ACC112 (cell line): ENCODE results near the gene PRPF8.
A peak's percentile ranks its signal among the peaks of the same experiment; 100 is the strongest.
"Not testable (repeated sequence)": the region's sequence is repeated elsewhere in the genome, so short reads cannot be mapped to it uniquely, and the experiment has no call there.

ENCODE experiments used
- H2AFZ ChIP-seq: fragments of 200-600 bp; sonication (generic); one replicate; pipeline ENCODE4 v1.6.0; 2017; ENCODE audit warnings: antibody characterized with exemption, low read length; ENCODE audit not compliant: unreplicated experiment
- H3K27ac ChIP-seq: fragments of 200-600 bp; sonication (generic); 2 replicates; pipeline ENCODE4 v1.5.1; 2014; ENCODE audit warnings: low read depth, mild to moderate bottlenecking, antibody characterized with exemption, low read length, moderate library complexity
- H3K27me3 ChIP-seq: fragments of 200-600 bp; sonication (generic); 2 replicates; pipeline ENCODE4 v1.6.1; 2014; ENCODE audit warnings: mild to moderate bottlenecking, antibody characterized with exemption, low read length, moderate library complexity, mixed read lengths; ENCODE audit not compliant: insufficient read depth
- H3K36me3 ChIP-seq: fragments of 200-600 bp; sonication (generic); 2 replicates; pipeline ENCODE4 v1.6.1; 2016; ENCODE audit warnings: mild to moderate bottlenecking, antibody characterized with exemption, low read length, moderate library complexity, mixed read lengths; ENCODE audit not compliant: insufficient read depth
- H3K4me1 ChIP-seq: fragments of 200-600 bp; sonication (generic); one replicate; pipeline ENCODE4 v1.6.1; 2016; ENCODE audit warnings: low read length, mixed read lengths; ENCODE audit not compliant: insufficient read depth, unreplicated experiment, control insufficient read depth
- H3K4me3 ChIP-seq: fragments of 200-600 bp; sonication (generic); 2 replicates; pipeline ENCODE4 v1.5.1; 2014; ENCODE audit warnings: mild to moderate bottlenecking, low read depth, low read length
- H3K79me2 ChIP-seq: fragments of 200-600 bp; sonication (generic); one replicate; pipeline ENCODE4 v1.6.0; 2016; ENCODE audit warnings: low read length; ENCODE audit not compliant: control insufficient read depth, unreplicated experiment, insufficient read depth

The PRPF8 gene

GRCh38 chr17:1690544-1691221 lies 6.0 kb upstream of the PRPF8 start:
- H3K27ac ChIP-seq = no peak overlapping the region
- H3K36me3 ChIP-seq = no peaks in the 10 kb centered on the region
- no peak overlapping the region for H3K4me3 ChIP-seq
- no peaks in the 10 kb centered on the region for H3K27me3 ChIP-seq
- no peaks in the 10 kb centered on the region for H3K79me2 ChIP-seq
- no peak overlapping the region for H2AFZ ChIP-seq
- H3K4me1 ChIP-seq = no peaks in the 10 kb centered on the region

- H3K27me3 ChIP-seq, H2AFZ ChIP-seq, H3K4me3 ChIP-seq, H3K36me3 ChIP-seq, H3K4me1 ChIP-seq, H3K27ac ChIP-seq: not testable (repeated sequence)
- peaks cover 12% of the 10 kb centered on the region for H3K79me2 ChIP-seq
Measured at GRCh38 chr17:1688405-1688804, 3.7 kb upstream of the PRPF8 start.

GRCh38 chr17:1686086-1686485 lies 1.4 kb upstream of the PRPF8 start:
- H3K79me2 ChIP-seq = peaks cover 34% of the 10 kb centered on the region
- H3K27me3 ChIP-seq = no peaks in the 10 kb centered on the region
- H3K27ac ChIP-seq = no peak overlapping the region
- H3K4me3 ChIP-seq = no peak overlapping the region
- H3K36me3 ChIP-seq = peaks cover 23% of the 10 kb centered on the region
- peaks cover 6% of the 10 kb centered on the region for H3K4me1 ChIP-seq
- H2AFZ ChIP-seq = no peak overlapping the region

- H3K79me2 ChIP-seq = peaks cover 47% of the 10 kb centered on the region
Measured at GRCh38 chr17:1683459-1683858, 1.2 kb downstream of the PRPF8 start.

GRCh38 chr17:1676401-1676800 lies 8.3 kb downstream of the PRPF8 start:
- no peaks in the 10 kb centered on the region for H3K4me1 ChIP-seq

More at GRCh38 chr17:1683459-1683858, 1.2 kb downstream of the PRPF8 start:
- Histone ChIP-seq H3K36me3 (peaks cover 49% of the 10 kb centered on the region), H3K27ac (no peak overlapping the region), H2AFZ (no peak overlapping the region), H3K4me1 (peaks cover 6% of the 10 kb centered on the region), H3K27me3 (no peaks in the 10 kb centered on the region), H3K4me3 (peak overlapping the region; percentile 90)

GRCh38 chr17:1673041-1673785 lies 11.5 kb downstream of the PRPF8 start:
- Histone ChIP-seq H3K4me3 (no peak overlapping the region), H3K79me2 (peaks cover 13% of the 10 kb centered on the region), H3K27me3 (no peaks in the 10 kb centered on the region), H3K36me3 (peaks cover 50% of the 10 kb centered on the region), H3K27ac (no peak overlapping the region), H3K4me1 (peaks cover 12% of the 10 kb centered on the region), H2AFZ (no peak overlapping the region)

More at GRCh38 chr17:1676401-1676800, 8.3 kb downstream of the PRPF8 start:
- H3K27ac ChIP-seq = no peak overlapping the region
- peaks cover 70% of the 10 kb centered on the region for H3K36me3 ChIP-seq
- H3K27me3 ChIP-seq = no peaks in the 10 kb centered on the region
- H3K79me2 ChIP-seq = peaks cover 20% of the 10 kb centered on the region
- H3K4me3 ChIP-seq = no peak overlapping the region
- no peak overlapping the region for H2AFZ ChIP-seq

GRCh38 chr17:1663934-1664333 lies 20.7 kb downstream of the PRPF8 start:
- H3K36me3 ChIP-seq = peaks cover 42% of the 10 kb centered on the region
- H3K79me2 ChIP-seq, H3K4me3 ChIP-seq, H3K4me1 ChIP-seq, H3K27ac ChIP-seq, H3K27me3 ChIP-seq, H2AFZ ChIP-seq: not testable (repeated sequence)

- no peaks in the 10 kb centered on the region for H3K4me1 ChIP-seq
- no peak overlapping the region for H3K27ac ChIP-seq
- peaks cover 54% of the 10 kb centered on the region for H3K36me3 ChIP-seq
- H3K79me2 ChIP-seq = no peaks in the 10 kb centered on the region
- H3K4me3 ChIP-seq = no peak overlapping the region
- H3K27me3 ChIP-seq = no peaks in the 10 kb centered on the region
- no peak overlapping the region for H2AFZ ChIP-seq
Measured at GRCh38 chr17:1661045-1661444, 23.6 kb downstream of the PRPF8 start.

GRCh38 chr17:1658100-1658499 lies 26.6 kb downstream of the PRPF8 start:
- H3K79me2 ChIP-seq = no peaks in the 10 kb centered on the region
- no peaks in the 10 kb centered on the region for H3K27me3 ChIP-seq
- H2AFZ ChIP-seq = no peak overlapping the region
- no peak overlapping the region for H3K4me3 ChIP-seq
- peaks cover 65% of the 10 kb centered on the region for H3K36me3 ChIP-seq
- H3K27ac ChIP-seq = no peak overlapping the region
- no peaks in the 10 kb centered on the region for H3K4me1 ChIP-seq

- Histone ChIP-seq H3K4me1 (peaks cover 6% of the 10 kb centered on the region), H2AFZ (no peak overlapping the region), H3K79me2 (no peaks in the 10 kb centered on the region), H3K4me3 (no peak overlapping the region), H3K27me3 (no peaks in the 10 kb centered on the region), H3K27ac (no peak overlapping the region), H3K36me3 (peaks cover 53% of the 10 kb centered on the region)
Measured at GRCh38 chr17:1653735-1654134, 30.9 kb downstream of the PRPF8 start.

GRCh38 chr17:1652794-1653193 lies 31.9 kb downstream of the PRPF8 start:
- H3K27ac ChIP-seq, H3K27me3 ChIP-seq: not testable (repeated sequence)
- peaks cover 43% of the 10 kb centered on the region for H3K36me3 ChIP-seq

More at GRCh38 chr17:1652794-1653193, 31.9 kb downstream of the PRPF8 start:
- H3K4me1 ChIP-seq = peaks cover 13% of the 10 kb centered on the region
- not testable (repeated sequence) for H3K4me3 ChIP-seq, H3K79me2 ChIP-seq, H2AFZ ChIP-seq
